Epithelial cell of proximal tubule (primary cell): Measurements from ENCODE around the gene IST1. TPM values are rescaled to one million over a fixed set of nuclear protein-coding genes. Genes with fewer than 3 reads are reported as not detected.

Experiments
- DNase-seq: peaks from one replicate; pipeline ENCODE4 v3.0.0-alpha.2; 2011; ENCODE audit warnings: low read depth
- H3K4me3 ChIP-seq: 2 replicates; pipeline ENCODE4 v1.5.1; 2011; ENCODE audit warnings: low read depth, mild to moderate bottlenecking, low read length
- total RNA-seq: library from RNA; depleted of rRNA; stranded (reverse); fragments of >200 nt; gene quantifications from 2 replicates; pipeline ENCODE4 v1.2.3, GENCODE V29; 2015
- TF ChIP-seq, protein P1 (sequence below): conservative IDR thresholded peaks from 2 replicates; pipeline ENCODE4 v1.5.1; 2012; ENCODE audit warnings: low read depth, mild to moderate bottlenecking, low read length

The IST1 gene
- total RNA-seq, 1 donor from 2014 or later: 211 TPM

DNA sequence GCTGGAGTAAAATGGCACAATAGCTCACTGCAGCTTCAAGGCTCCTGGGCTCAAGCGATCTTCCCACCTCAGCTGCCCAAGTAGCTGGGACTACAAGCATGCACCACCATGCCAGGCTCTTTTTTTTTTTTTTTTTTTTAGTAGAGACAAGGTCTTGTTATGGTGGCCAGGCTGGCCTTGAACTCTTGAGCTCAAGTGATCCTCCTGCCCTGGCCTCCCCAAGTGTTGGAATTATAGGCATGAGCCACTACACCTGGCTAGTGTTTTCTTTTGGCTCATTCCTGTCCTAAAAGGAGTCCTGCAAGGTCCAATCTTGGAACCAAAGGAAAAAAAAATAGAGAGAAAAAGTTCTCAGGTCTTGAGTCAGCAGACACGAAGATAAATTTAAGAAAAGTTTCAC lies 74.0 kb downstream of the IST1 start:
- H3K4me3 ChIP-seq: no peak overlapping the region
- TF ChIP-seq, protein P1, sequence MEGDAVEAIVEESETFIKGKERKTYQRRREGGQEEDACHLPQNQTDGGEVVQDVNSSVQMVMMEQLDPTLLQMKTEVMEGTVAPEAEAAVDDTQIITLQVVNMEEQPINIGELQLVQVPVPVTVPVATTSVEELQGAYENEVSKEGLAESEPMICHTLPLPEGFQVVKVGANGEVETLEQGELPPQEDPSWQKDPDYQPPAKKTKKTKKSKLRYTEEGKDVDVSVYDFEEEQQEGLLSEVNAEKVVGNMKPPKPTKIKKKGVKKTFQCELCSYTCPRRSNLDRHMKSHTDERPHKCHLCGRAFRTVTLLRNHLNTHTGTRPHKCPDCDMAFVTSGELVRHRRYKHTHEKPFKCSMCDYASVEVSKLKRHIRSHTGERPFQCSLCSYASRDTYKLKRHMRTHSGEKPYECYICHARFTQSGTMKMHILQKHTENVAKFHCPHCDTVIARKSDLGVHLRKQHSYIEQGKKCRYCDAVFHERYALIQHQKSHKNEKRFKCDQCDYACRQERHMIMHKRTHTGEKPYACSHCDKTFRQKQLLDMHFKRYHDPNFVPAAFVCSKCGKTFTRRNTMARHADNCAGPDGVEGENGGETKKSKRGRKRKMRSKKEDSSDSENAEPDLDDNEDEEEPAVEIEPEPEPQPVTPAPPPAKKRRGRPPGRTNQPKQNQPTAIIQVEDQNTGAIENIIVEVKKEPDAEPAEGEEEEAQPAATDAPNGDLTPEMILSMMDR: no peak

GRCh38 chr16:71971571-71971970 lies 76.2 kb downstream of the IST1 start:
- DNase-seq: no peak
- H3K4me3 ChIP-seq: no peak overlapping the region
- TF ChIP-seq, protein P1: no peak

More for the DNA sequence above, 74.0 kb downstream of the IST1 start:
- no peak for DNase-seq

- no peak overlapping the region for H3K4me3 ChIP-seq
- TF ChIP-seq, protein P1: no peak
- DNase-seq: no peak
Observed at GRCh38 chr16:71972356-71972755, 77.0 kb downstream of the IST1 start.

- no peak overlapping the region for H3K4me3 ChIP-seq
- TF ChIP-seq, protein P1: no peak
- DNase-seq: no peak
Observed at GRCh38 chr16:71973001-71973400, 77.7 kb downstream of the IST1 start.

GRCh38 chr16:71974068-71974818 lies 78.9 kb downstream of the IST1 start:
- H3K4me3 ChIP-seq: no peak overlapping the region
- TF ChIP-seq, protein P1: no peak

More at GRCh38 chr16:71974068-71974818, 78.9 kb downstream of the IST1 start:
- no peak for DNase-seq

Other genes starting within 250 kb of the IST1 start
- 8.1 and 11.0 TPM in 2 replicates for gene PHLPP2, start 170.8 kb upstream of the IST1 start, total RNA-seq
- gene AP1G1, start 86.7 kb upstream of the IST1 start, total RNA-seq: 40.1 and 43.6 TPM in 2 replicates
- gene ATXN1L, start 49.6 kb upstream of the IST1 start, total RNA-seq: 9.5 and 12.2 TPM in 2 replicates
- gene ZNF821, start 11.3 kb upstream of the IST1 start, total RNA-seq: 6.4 and 17.6 TPM in 2 replicates
- not detected in 2 replicates for gene PKD1L3, start 104.9 kb downstream of the IST1 start, total RNA-seq
- 9.4 and 10.9 TPM in 2 replicates for gene DHODH, start 113.2 kb downstream of the IST1 start, total RNA-seq
- gene HP, start 159.0 kb downstream of the IST1 start, total RNA-seq: not detected in 2 replicates
- gene HPR, start 167.7 kb downstream of the IST1 start, total RNA-seq: not detected in 2 replicates
- 6.5 and 11.0 TPM in 2 replicates for gene TXNL4B, start 198.1 kb downstream of the IST1 start, total RNA-seq
- 31.4 and 36.6 TPM in 2 replicates for gene DHX38, start 198.3 kb downstream of the IST1 start, total RNA-seq